ENCODE measurements around the gene FOSL2. TPM values are rescaled to one million over a fixed set of nuclear protein-coding genes. Genes with fewer than 3 reads are reported as not detected.

The FOSL2 gene
- total RNA-seq, 2 donors from 2014 or later, result 44.5 to 52.5 TPM

- Mint-ChIP-seq H3K4me3 (no peak overlapping the region), H3K4me1 (ENCODE audit: low read depth in 2 of 2) (peaks cover 8 to 14% of the 10 kb centered on the region in 2 donors), H3K9me3 (no peaks in the 10 kb centered on the region), H3K36me3 (no peaks in the 10 kb centered on the region), H3K27ac (no peak overlapping the region), H3K27me3 (no peaks in the 10 kb centered on the region)
- ATAC-seq (no peak), DNase-seq (ENCODE audit: low spot score) (no peak)
Measured at GRCh38 chr2:28373854-28374253, 18.8 kb upstream of the FOSL2 start.

GRCh38 chr2:28374331-28374730 is 18.3 kb upstream of the FOSL2 start:
- H3K27ac Mint-ChIP-seq, result no peak overlapping the region
- H3K36me3 Mint-ChIP-seq, result no peaks in the 10 kb centered on the region
- peaks cover 13 to 16% of the 10 kb centered on the region in 2 donors for H3K4me1 Mint-ChIP-seq (ENCODE audit: low read depth in 2 of 2)
- no peak overlapping the region for H3K4me3 Mint-ChIP-seq
- H3K9me3 Mint-ChIP-seq, result no peaks in the 10 kb centered on the region
- ATAC-seq, result no peak
- no peaks in the 10 kb centered on the region for H3K27me3 Mint-ChIP-seq
- no peak for DNase-seq (ENCODE audit: low spot score)

GRCh38 chr2:28375236-28375635 is 17.4 kb upstream of the FOSL2 start:
- Mint-ChIP-seq H3K27me3 (no peaks in the 10 kb centered on the region), H3K27ac (no peak overlapping the region), H3K4me1 (ENCODE audit: low read depth in 2 of 2) (peaks cover 20 to 22% of the 10 kb centered on the region in 2 donors), H3K36me3 (no peaks in the 10 kb centered on the region), H3K4me3 (no peak overlapping the region), H3K9me3 (no peaks in the 10 kb centered on the region)
- no peak for ATAC-seq
- DNase-seq (ENCODE audit: low spot score), result no peak

- no peak for DNase-seq (ENCODE audit: low spot score)
- no peak for ATAC-seq
- no peaks in the 10 kb centered on the region for H3K27me3 Mint-ChIP-seq
- no peaks in the 10 kb centered on the region for H3K36me3 Mint-ChIP-seq
- peak overlapping the region in 1 of 2 donors; percentile 51 for H3K27ac Mint-ChIP-seq
- H3K4me3 Mint-ChIP-seq, result no peak overlapping the region
- H3K4me1 Mint-ChIP-seq (ENCODE audit: low read depth in 2 of 2), result peaks cover 23 to 28% of the 10 kb centered on the region in 2 donors
- H3K9me3 Mint-ChIP-seq, result no peaks in the 10 kb centered on the region
Measured at GRCh38 chr2:28375742-28376631, 16.7 kb upstream of the FOSL2 start.

- no peak for DNase-seq (ENCODE audit: low spot score)
- H3K4me1 Mint-ChIP-seq (ENCODE audit: low read depth in 2 of 2), result peaks cover 28 to 29% of the 10 kb centered on the region in 2 donors
- no peak overlapping the region for H3K4me3 Mint-ChIP-seq
Measured at GRCh38 chr2:28377195-28377816, 15.4 kb upstream of the FOSL2 start.

GRCh38 chr2:28377984-28378678 is 14.5 kb upstream of the FOSL2 start:
- H3K27me3 Mint-ChIP-seq, result no peaks in the 10 kb centered on the region
- DNase-seq (ENCODE audit: low spot score), result peak; percentile 71
- no peaks in the 10 kb centered on the region for H3K9me3 Mint-ChIP-seq
- no peaks in the 10 kb centered on the region for H3K36me3 Mint-ChIP-seq
- peaks cover 31 to 34% of the 10 kb centered on the region in 2 donors for H3K4me1 Mint-ChIP-seq (ENCODE audit: low read depth in 2 of 2)
- peak overlapping the region; percentile 84 to 91 for H3K27ac Mint-ChIP-seq
- ATAC-seq, result peak; percentile 70 to 80
- H3K4me3 Mint-ChIP-seq, result peak overlapping the region; percentile 48

More at GRCh38 chr2:28377195-28377816, 15.4 kb upstream of the FOSL2 start:
- H3K27ac Mint-ChIP-seq, result peak overlapping the region; percentile 84 to 91
- no peaks in the 10 kb centered on the region for H3K27me3 Mint-ChIP-seq
- ATAC-seq, result no peak
- H3K36me3 Mint-ChIP-seq, result no peaks in the 10 kb centered on the region
- H3K9me3 Mint-ChIP-seq, result no peaks in the 10 kb centered on the region

- H3K4me3 Mint-ChIP-seq, result peak overlapping the region; percentile 76
- H3K27ac Mint-ChIP-seq, result peak overlapping the region; percentile 84 to 91
- peaks cover 33 to 34% of the 10 kb centered on the region in 2 donors for H3K4me1 Mint-ChIP-seq (ENCODE audit: low read depth in 2 of 2)
- DNase-seq (ENCODE audit: low spot score) (no peak), ATAC-seq (peak; percentile 72 to 78)
- H3K36me3 Mint-ChIP-seq, result no peaks in the 10 kb centered on the region
- H3K9me3 Mint-ChIP-seq, result no peaks in the 10 kb centered on the region
- H3K27me3 Mint-ChIP-seq, result no peaks in the 10 kb centered on the region
Measured at GRCh38 chr2:28378679-28379584, 13.7 kb upstream of the FOSL2 start.

- no peak overlapping the region for H3K4me3 Mint-ChIP-seq
- H3K9me3 Mint-ChIP-seq, result no peaks in the 10 kb centered on the region
- peaks cover 33 to 34% of the 10 kb centered on the region in 2 donors for H3K4me1 Mint-ChIP-seq (ENCODE audit: low read depth in 2 of 2)
- no peaks in the 10 kb centered on the region for H3K36me3 Mint-ChIP-seq
- DNase-seq (ENCODE audit: low spot score), result no peak
- H3K27me3 Mint-ChIP-seq, result no peaks in the 10 kb centered on the region
- no peak for ATAC-seq
- peak overlapping the region; percentile 84 to 91 for H3K27ac Mint-ChIP-seq
Measured at GRCh38 chr2:28380219-28380618, 12.4 kb upstream of the FOSL2 start.

GRCh38 chr2:28381225-28382180 is 11.2 kb upstream of the FOSL2 start:
- peaks cover 33 to 34% of the 10 kb centered on the region in 2 donors for H3K4me1 Mint-ChIP-seq (ENCODE audit: low read depth in 2 of 2)
- DNase-seq (ENCODE audit: low spot score) (no peak), ATAC-seq (no peak)
- H3K27ac Mint-ChIP-seq, result peak overlapping the region in 1 of 2 donors; percentile 91
- no peaks in the 10 kb centered on the region for H3K27me3 Mint-ChIP-seq
- H3K36me3 Mint-ChIP-seq, result no peaks in the 10 kb centered on the region
- no peak overlapping the region for H3K4me3 Mint-ChIP-seq
- H3K9me3 Mint-ChIP-seq, result no peaks in the 10 kb centered on the region

- no peaks in the 10 kb centered on the region for H3K27me3 Mint-ChIP-seq
- H3K9me3 Mint-ChIP-seq, result no peaks in the 10 kb centered on the region
- DNase-seq (ENCODE audit: low spot score) (no peak), ATAC-seq (no peak)
- peak overlapping the region; percentile 23 to 36 for H3K27ac Mint-ChIP-seq
- H3K36me3 Mint-ChIP-seq, result no peaks in the 10 kb centered on the region
- H3K4me1 Mint-ChIP-seq (ENCODE audit: low read depth in 2 of 2), result peaks cover 38 to 39% of the 10 kb centered on the region in 2 donors
- no peak overlapping the region for H3K4me3 Mint-ChIP-seq
Measured at GRCh38 chr2:28382755-28383154, 9.9 kb upstream of the FOSL2 start.

- Mint-ChIP-seq H3K27ac (peak overlapping the region in 1 of 2 donors; percentile 75), H3K36me3 (no peaks in the 10 kb centered on the region), H3K4me3 (no peak overlapping the region), H3K4me1 (ENCODE audit: low read depth in 2 of 2) (peaks cover 29 to 43% of the 10 kb centered on the region in 2 donors), H3K9me3 (no peaks in the 10 kb centered on the region), H3K27me3 (no peaks in the 10 kb centered on the region)
- DNase-seq (ENCODE audit: low spot score) (no peak), ATAC-seq (no peak)
Measured at GRCh38 chr2:28387082-28387960, 5.3 kb upstream of the FOSL2 start.
